Endothelial cell of umbilical vein (primary cell): ENCODE data around the gene SYT2. TPM values are rescaled to one million over a fixed set of nuclear protein-coding genes. Genes with fewer than 3 reads are reported as not detected.
"Not testable (repeated sequence)": the region's sequence is repeated elsewhere in the genome, so short reads cannot be mapped to it uniquely, and the experiment has no call there.

Experiments
- BruUV-seq: library from RNA; stranded (reverse); fragments of 400-500 nt; replicated peaks from 2 replicates; lab custom pipeline; 2021; lab: Mats Ljungman, UMichigan
- CTCF ChIA-PET: fragments of 300-600, 350-600 bp; sonication (Branson Sonifier 250); formaldehyde crosslinking; loops from one replicate; lab custom pipeline; 2021; ENCODE audit warnings: antibody characterized with exemption, inconsistent platforms; lab: Charles Lee
- POLR2A ChIA-PET: fragments of 300-600, 350-600 bp; sonication (Branson Sonifier 250); formaldehyde crosslinking; loops from one replicate; lab custom pipeline; 2021; ENCODE audit warnings: antibody characterized with exemption, inconsistent platforms; lab: Charles Lee
- DNase-seq: peaks from one replicate; pipeline ENCODE4 v3.0.0-alpha.2; 2011; ENCODE audit warnings: low read depth, low spot score
- FAIRE-seq: peaks from 2 replicates; lab custom pipeline; 2011; peaks lifted over from hg19 to GRCh38; lab: Jason Lieb, UNC
- H2AFZ ChIP-seq: 2 replicates; pipeline ENCODE4 v1.6.0; 2012; ENCODE audit warnings: low read depth, low read length, control low read depth, inconsistent platforms
- H3K27ac ChIP-seq: 2 replicates; pipeline ENCODE4 v1.5.1; 2011; ENCODE audit warnings: low read depth, mild to moderate bottlenecking, control low read depth, low read length, moderate library complexity; ENCODE audit not compliant: insufficient read depth
- H3K27me3 ChIP-seq, 2 experiments: 2 replicates each; pipeline versions ENCODE4 v1.6.0 to v1.6.1; 2011; ENCODE audit warnings: low read length in 2 of 2, mixed read lengths in 1 of 2; ENCODE audit not compliant: control insufficient read depth in 2 of 2, insufficient read depth in 2 of 2
- H3K36me3 ChIP-seq, 2 experiments: 2 replicates in 1 of 2; 3 replicates in 1 of 2; pipeline ENCODE4 v1.5.1; 2011; ENCODE audit warnings: low read length in 2 of 2, mild to moderate bottlenecking in 1 of 2, moderate library complexity in 1 of 2; ENCODE audit not compliant: control insufficient read depth in 2 of 2, insufficient read depth in 2 of 2; ENCODE audit errors: extremely low read depth in 1 of 2
- H3K4me1 ChIP-seq: 3 replicates; pipeline ENCODE4 v1.5.1; 2011; ENCODE audit warnings: mild to moderate bottlenecking, low read length; ENCODE audit not compliant: control insufficient read depth, insufficient read depth; ENCODE audit errors: extremely low read depth
- H3K4me2 ChIP-seq: 2 replicates; pipeline ENCODE4 v1.6.1; 2011; ENCODE audit warnings: low read length, control low read depth, mixed read lengths; ENCODE audit not compliant: insufficient read depth
- H3K4me3 ChIP-seq, 3 experiments: fragments of 200-600 bp in 1 of 3; sonication (generic), shearing (Covaris generic) in 1 of 3; replicated peaks in 1 of 3; 2 replicates each; pipeline ENCODE4 v1.5.1; 2011 to 2016; ENCODE audit warnings: control low read depth in 3 of 3, low read length in 3 of 3, mild to moderate bottlenecking in 2 of 3, inconsistent platforms in 1 of 3, low read depth in 1 of 3, moderate library complexity in 1 of 3; ENCODE audit not compliant: insufficient read depth in 1 of 3
- H3K79me2 ChIP-seq: 2 replicates; pipeline ENCODE4 v1.6.0; 2012; ENCODE audit warnings: low read length, inconsistent platforms; ENCODE audit not compliant: control insufficient read depth, insufficient read depth
- H3K9ac ChIP-seq: replicated peaks from 2 replicates; pipeline ENCODE3; 2011; ENCODE audit warnings: low read length, control low read depth; ENCODE audit not compliant: insufficient read depth; ENCODE audit errors: extremely low read depth
- H3K9me1 ChIP-seq: replicated peaks from 3 replicates; pipeline ENCODE4 v1.6.0; 2011; ENCODE audit warnings: mild to moderate bottlenecking, low read length; ENCODE audit not compliant: control insufficient read depth, insufficient read depth; ENCODE audit errors: extremely low read depth
- H3K9me3 ChIP-seq: replicated peaks from 2 replicates; pipeline ENCODE4 v1.5.1; 2012; ENCODE audit warnings: low read length, inconsistent platforms; ENCODE audit not compliant: control insufficient read depth, insufficient read depth
- H4K20me1 ChIP-seq: replicated peaks from 2 replicates; pipeline ENCODE3; 2011; ENCODE audit warnings: mild to moderate bottlenecking, low read length; ENCODE audit not compliant: control insufficient read depth, insufficient read depth; ENCODE audit errors: extremely low read depth
- EZH2 ChIP-seq: IDR thresholded peaks from 2 replicates; pipeline ENCODE4 v1.6.1; 2012; ENCODE audit warnings: borderline replicate concordance, low read depth, mild to moderate bottlenecking, moderate library complexity, low read length, inconsistent platforms; ENCODE audit not compliant: severe bottlenecking
- FOS ChIP-seq: IDR thresholded peaks from 2 replicates; pipeline ENCODE4 v1.6.1; 2011; ENCODE audit warnings: mild to moderate bottlenecking, low read length, moderate library complexity, borderline replicate concordance; ENCODE audit not compliant: insufficient read depth
- GATA2 ChIP-seq: IDR thresholded peaks from 2 replicates; pipeline ENCODE4 v1.7.0; 2011; ENCODE audit warnings: low read depth, mild to moderate bottlenecking, moderate library complexity, mixed read lengths, low read length; ENCODE audit not compliant: insufficient read length, insufficient read depth
- JUN ChIP-seq: IDR thresholded peaks from 2 replicates; pipeline ENCODE4 v1.6.1; 2011; ENCODE audit warnings: borderline replicate concordance, low read depth; ENCODE audit not compliant: insufficient read length, insufficient read depth
- MYC ChIP-seq: IDR thresholded peaks from one replicate; pipeline ENCODE4 v1.6.1; 2011; ENCODE audit warnings: mild to moderate bottlenecking, low read depth, low read length
- POLR2A ChIP-seq: IDR thresholded peaks from 2 replicates; pipeline ENCODE4 v1.6.1; 2012; ENCODE audit warnings: low read depth, mild to moderate bottlenecking, control low read depth, low read length
- POLR2AphosphoS5 ChIP-seq: IDR thresholded peaks from 2 replicates; pipeline ENCODE4 v1.6.1; 2012; ENCODE audit warnings: low read depth, mild to moderate bottlenecking, control low read depth, low read length, moderate library complexity; ENCODE audit not compliant: insufficient read depth
- dilution Hi-C: fragments of 300-500 bp; cut with MboI; formaldehyde crosslinking; loops from one replicate; pipeline ENCODE4 v1.15.0; 2019; ENCODE audit warnings: low sequenced_read_pairs; ENCODE audit not compliant: extremely low pct_ligation_motif_present
- intact Hi-C: fragments of 100-400 bp; cut with micrococcal nuclease; formaldehyde crosslinking; loops from one replicate; pipeline ENCODE4 v1.10.0; 2022
- polyA plus RNA-seq, 4 experiments: library from polyadenylated mRNA; depleted of rRNA in 3 of 4; stranded (reverse) in 3 of 4; unstranded in 1 of 4; fragments of >200 nt; gene quantifications; 2 replicates each; pipeline versions ENCODE4 v1.2.1 to v1.2.3, GENCODE V29; 2011 to 2012; ENCODE audit warnings: missing spikeins in 1 of 4
- total RNA-seq: library from RNA; stranded (reverse); gene quantifications from 2 replicates; pipeline ENCODE4 v1.2.3, GENCODE V29; 2021
- TF ChIP-seq, protein P1 (sequence below), 2 donors: IDR thresholded peaks; 1 replicate in 1 of 2; 2 replicates in 1 of 2; pipeline ENCODE4 v1.5.1; 2011; ENCODE audit warnings: low read length in 2 of 2, mild to moderate bottlenecking in 2 of 2, moderate library complexity in 2 of 2, control low read depth in 1 of 2, inconsistent platforms in 1 of 2, low read depth in 1 of 2; ENCODE audit not compliant: insufficient read depth in 1 of 2; ENCODE audit errors: extremely low read depth in 1 of 2
- TF ChIP-seq, protein P2 (sequence below): IDR thresholded peaks from 2 replicates; pipeline ENCODE4 v1.6.1; 2011; ENCODE audit not compliant: insufficient read depth, insufficient read length

SYT2 gene
- total and polyA plus RNA-seq, 2 donors (not counting 3 experiments of a cell fraction or from before 2014, with no cell fraction given), result not detected

DNA sequence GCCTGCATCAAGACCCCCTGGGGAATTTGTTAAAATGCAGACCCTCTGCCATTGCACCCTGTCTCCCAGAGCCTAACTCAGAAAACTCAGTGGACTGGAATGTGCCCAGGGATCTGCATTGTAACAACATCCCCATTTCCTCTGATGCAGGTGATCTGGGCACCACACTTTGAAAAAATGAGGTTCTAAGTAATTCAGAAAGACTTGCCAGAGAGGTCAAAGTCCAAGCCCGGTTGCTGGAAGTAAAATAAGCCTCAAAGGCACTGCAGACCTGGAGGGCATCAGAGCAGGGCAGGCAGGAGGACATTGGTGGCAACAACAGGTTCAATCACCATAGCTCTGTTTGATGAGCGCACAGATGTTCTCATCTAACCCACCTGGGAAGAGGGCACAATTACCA, 90.7 kb downstream of the SYT2 start:
- Histone ChIP-seq H2AFZ (no peak overlapping the region), H3K27ac (no peak overlapping the region), H4K20me1 (no peaks in the 10 kb centered on the region), H3K79me2 (no peaks in the 10 kb centered on the region), H3K4me1 (peaks cover 17% of the 10 kb centered on the region), H3K9me1 (no peaks in the 10 kb centered on the region), H3K4me2 (no peak overlapping the region), H3K4me3 (no peak overlapping the region), H3K9me3 (no peaks in the 10 kb centered on the region), H3K9ac (no peak overlapping the region), H3K36me3 (no peaks in the 10 kb centered on the region), H3K27me3 (no peaks in the 10 kb centered on the region)
- intact Hi-C loops, result no loop called here
- FAIRE-seq (no peak), DNase-seq (no peak)
- no peak for TF ChIP-seq MYC
- no peak for TF ChIP-seq POLR2A
- TF ChIP-seq, protein P1, sequence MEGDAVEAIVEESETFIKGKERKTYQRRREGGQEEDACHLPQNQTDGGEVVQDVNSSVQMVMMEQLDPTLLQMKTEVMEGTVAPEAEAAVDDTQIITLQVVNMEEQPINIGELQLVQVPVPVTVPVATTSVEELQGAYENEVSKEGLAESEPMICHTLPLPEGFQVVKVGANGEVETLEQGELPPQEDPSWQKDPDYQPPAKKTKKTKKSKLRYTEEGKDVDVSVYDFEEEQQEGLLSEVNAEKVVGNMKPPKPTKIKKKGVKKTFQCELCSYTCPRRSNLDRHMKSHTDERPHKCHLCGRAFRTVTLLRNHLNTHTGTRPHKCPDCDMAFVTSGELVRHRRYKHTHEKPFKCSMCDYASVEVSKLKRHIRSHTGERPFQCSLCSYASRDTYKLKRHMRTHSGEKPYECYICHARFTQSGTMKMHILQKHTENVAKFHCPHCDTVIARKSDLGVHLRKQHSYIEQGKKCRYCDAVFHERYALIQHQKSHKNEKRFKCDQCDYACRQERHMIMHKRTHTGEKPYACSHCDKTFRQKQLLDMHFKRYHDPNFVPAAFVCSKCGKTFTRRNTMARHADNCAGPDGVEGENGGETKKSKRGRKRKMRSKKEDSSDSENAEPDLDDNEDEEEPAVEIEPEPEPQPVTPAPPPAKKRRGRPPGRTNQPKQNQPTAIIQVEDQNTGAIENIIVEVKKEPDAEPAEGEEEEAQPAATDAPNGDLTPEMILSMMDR (IDR thresholded peaks at IDR 0.05; ENCODE audit: extremely low read depth in 1 of 2, insufficient read depth in 1 of 2, low read depth in 1 of 2, low read length in 2 of 2), result no peak
- no peak for TF ChIP-seq FOS
- no peak for TF ChIP-seq EZH2
- TF ChIP-seq POLR2AphosphoS5, result no peak
- no peak for TF ChIP-seq JUN
- no peak for TF ChIP-seq GATA2
- TF ChIP-seq, protein P2, sequence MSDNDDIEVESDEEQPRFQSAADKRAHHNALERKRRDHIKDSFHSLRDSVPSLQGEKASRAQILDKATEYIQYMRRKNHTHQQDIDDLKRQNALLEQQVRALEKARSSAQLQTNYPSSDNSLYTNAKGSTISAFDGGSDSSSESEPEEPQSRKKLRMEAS, result no peak
- BruUV-seq, result no TSS peak
- ChIA-PET CTCF (interaction anchor here (1.4 kb wide), 1 partner anchor 155 kb away, joined by 4 read pairs; no protein-coding TSS in a partner anchor), POLR2A (no interaction called here)
- dilution Hi-C loops, result no loop called here

DNA sequence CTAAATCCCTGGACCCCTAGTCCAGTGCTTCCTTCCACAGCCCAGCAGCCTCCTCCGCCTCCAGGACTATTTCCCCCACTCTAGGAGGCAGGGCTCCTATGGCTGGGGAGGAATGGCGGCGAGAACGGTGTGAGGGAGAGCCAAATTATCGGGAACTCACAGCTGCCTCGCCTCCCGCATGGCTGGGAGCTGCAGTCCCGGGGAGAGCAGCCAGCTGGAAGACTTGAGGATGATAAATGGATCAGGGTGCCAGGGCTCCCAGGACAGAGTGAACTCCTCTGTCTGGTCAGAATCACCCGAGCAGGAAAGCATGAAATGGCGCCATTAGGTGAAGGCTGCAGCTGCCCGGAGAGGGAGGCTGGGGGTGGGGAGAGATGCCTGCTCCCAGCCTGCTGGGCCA, 91.2 kb downstream of the SYT2 start:
- H4K20me1 ChIP-seq, H3K4me2 ChIP-seq, H3K9ac ChIP-seq, H3K27ac ChIP-seq, H3K27me3 ChIP-seq, dilution Hi-C loops, POLR2A ChIA-PET, H3K9me3 ChIP-seq, H3K4me3 ChIP-seq, H2AFZ ChIP-seq, H3K79me2 ChIP-seq, H3K9me1 ChIP-seq, FAIRE-seq, H3K36me3 ChIP-seq, intact Hi-C loops, BruUV-seq, DNase-seq: not testable (repeated sequence)
- CTCF ChIA-PET, result interaction anchor here (1.4 kb wide), 1 partner anchor 155 kb away, joined by 4 read pairs; no protein-coding TSS in a partner anchor
- peaks cover 17% of the 10 kb centered on the region for H3K4me1 ChIP-seq
